Mucosa of descending colon (tissue), 3 donors: ENCODE data around the gene CEP350. TPM values are rescaled to one million over a fixed set of nuclear protein-coding genes. Genes with fewer than 3 reads are reported as not detected.

Source experiments
- ATAC-seq: fragments of 200-7000 bp; cut with Tn5 transposase; one replicate; pipeline ENCODE4 v1.9.1; 2020; ENCODE audit warnings: mild to moderate bottlenecking, moderate library complexity
- DNase-seq, 3 donors: peaks; one replicate each; pipeline ENCODE4 v3.0.0-alpha.2; 2020
- H3K36me3 ChIP-seq: fragments of 200-600 bp; one replicate; pipeline ENCODE4 v1.8.0; 2021; ENCODE audit warnings: low read depth, mild to moderate bottlenecking
- H3K4me1 ChIP-seq: fragments of 200-600 bp; one replicate; pipeline ENCODE4 v1.8.0; 2021; ENCODE audit warnings: low read depth, mild to moderate bottlenecking
- H3K4me3 ChIP-seq: fragments of 200-600 bp; one replicate; pipeline ENCODE4 v1.8.0; 2021; ENCODE audit warnings: mild to moderate bottlenecking
- H3K9me3 ChIP-seq: fragments of 200-600 bp; one replicate; pipeline ENCODE4 v1.8.0; 2021; ENCODE audit warnings: mild to moderate bottlenecking
- CTCF ChIP-seq: fragments of 200-600 bp; IDR thresholded peaks from one replicate; pipeline ENCODE4 v1.8.0; 2022; ENCODE audit warnings: antibody characterized with exemption, mild to moderate bottlenecking
- intact Hi-C, 2 donors: fragments of 100-400 bp; cut with DNase I in 1 of 2; cut with micrococcal nuclease in 1 of 2; formaldehyde crosslinking; loops; one replicate each; pipeline versions ENCODE4 v1.11.0 to v1.11.1; 2022; cut with DNase I, micrococcal nuclease
- total RNA-seq, 3 donors: library from RNA; stranded (reverse); fragmentation: NEBNext Ultra II Directional in 2 of 3; extraction: Animal tissue kit (Norgen Biotek cat#: 25700) in 2 of 3; gene quantifications; one replicate each; pipeline versions ENCODE4 v1.2.1 to v1.2.4, GENCODE V29; 2021 to 2023
- donor health status: DM: no; HTN: no; CAD: no; lungs with moderate emphysema.
- donor health status: DM: no; HTN: no; CAD: no.
- donor health status: DM: no; HTN: yes; CAD: no.

CEP350 gene
- total RNA-seq, 3 donors from 2014 or later, result 41.9 to 63.7 (median 53.9) TPM

GRCh38 chr1:179935909-179936496 lies 18.6 kb upstream of the CEP350 start:
- ATAC-seq (no peak), DNase-seq (no peak)
- no peak for TF ChIP-seq CTCF
- no peaks in the 10 kb centered on the region for H3K36me3 ChIP-seq
- intact Hi-C loops, result no loop called here
- no peak overlapping the region for H3K4me3 ChIP-seq
- H3K4me1 ChIP-seq, result no peaks in the 10 kb centered on the region
- H3K9me3 ChIP-seq, result no peaks in the 10 kb centered on the region

DNA sequence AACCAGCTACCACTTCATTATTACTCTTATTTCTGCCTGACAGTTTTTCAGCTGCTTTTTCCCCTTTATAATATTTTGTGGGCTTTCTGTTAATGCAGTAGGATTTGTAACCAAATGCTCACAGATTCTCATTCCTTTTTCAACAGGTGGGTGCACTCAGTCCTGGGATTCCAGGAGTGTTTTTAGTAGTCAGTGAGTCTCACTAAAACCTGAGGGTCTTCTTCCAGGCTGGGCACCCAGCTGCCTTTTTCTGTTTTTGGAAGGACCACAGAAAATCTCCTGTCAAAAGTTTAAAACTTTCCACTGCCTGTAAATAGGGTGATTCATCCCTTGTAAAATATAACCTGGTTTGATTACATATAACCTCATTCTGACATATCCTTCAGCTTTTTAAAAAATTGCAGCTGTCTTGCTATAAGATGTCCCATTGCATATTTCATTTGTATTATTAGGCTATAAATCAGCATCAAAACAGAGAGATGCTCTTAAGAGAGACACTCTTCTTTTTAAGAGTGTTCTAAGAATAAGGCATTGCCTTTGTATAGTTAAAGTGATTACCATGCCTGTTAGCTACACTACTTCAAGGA lies 16.8 kb upstream of the CEP350 start:
- no peaks in the 10 kb centered on the region for H3K4me1 ChIP-seq
- DNase-seq (no peak), ATAC-seq (no peak)
- intact Hi-C loops, result no loop called here
- no peak for TF ChIP-seq CTCF
- H3K9me3 ChIP-seq, result no peaks in the 10 kb centered on the region
- H3K36me3 ChIP-seq, result no peaks in the 10 kb centered on the region
- H3K4me3 ChIP-seq, result no peak overlapping the region

- intact Hi-C loops, result no loop called here
- DNase-seq (no peak), ATAC-seq (no peak)
- Histone ChIP-seq H3K4me1 (no peaks in the 10 kb centered on the region), H3K36me3 (no peaks in the 10 kb centered on the region), H3K9me3 (no peaks in the 10 kb centered on the region), H3K4me3 (no peak overlapping the region)
- no peak for TF ChIP-seq CTCF
Measured at GRCh38 chr1:179938752-179939151, 15.9 kb upstream of the CEP350 start.

DNA sequence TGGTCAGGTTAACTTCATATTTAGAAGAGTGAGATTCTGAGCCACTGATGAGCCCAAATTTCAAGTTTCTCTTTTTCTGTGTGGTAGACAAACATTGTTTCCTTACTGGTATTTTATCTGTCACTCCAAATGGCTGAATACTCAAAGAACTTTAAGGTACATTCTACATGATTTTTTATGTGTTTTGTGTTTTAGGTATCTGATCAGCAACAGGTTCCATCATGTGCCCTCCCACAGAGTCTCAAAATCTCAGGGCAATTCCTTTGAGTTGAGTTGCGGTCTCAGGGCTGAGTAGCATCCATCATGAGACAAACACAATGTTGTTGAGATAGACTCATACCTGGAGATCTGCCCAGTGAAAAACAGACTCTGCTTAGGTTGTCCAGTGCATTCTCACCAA lies 14.7 kb upstream of the CEP350 start:
- TF ChIP-seq CTCF, result no peak
- intact Hi-C loops, result no loop called here
- ATAC-seq, result no peak

GRCh38 chr1:179941454-179941853 lies 13.2 kb upstream of the CEP350 start:
- DNase-seq (no peak), ATAC-seq (no peak)
- TF ChIP-seq CTCF, result no peak
- Histone ChIP-seq H3K4me1 (no peaks in the 10 kb centered on the region), H3K9me3 (no peaks in the 10 kb centered on the region), H3K36me3 (no peaks in the 10 kb centered on the region), H3K4me3 (no peak overlapping the region)
- intact Hi-C loops, result no loop called here

More for the DNA sequence above, 14.7 kb upstream of the CEP350 start:
- no peaks in the 10 kb centered on the region for H3K4me1 ChIP-seq
- no peak overlapping the region for H3K4me3 ChIP-seq
- no peaks in the 10 kb centered on the region for H3K36me3 ChIP-seq
- H3K9me3 ChIP-seq, result no peaks in the 10 kb centered on the region
- DNase-seq, result no peak
